ENCODE data around the gene BOLA2B.
A peak's percentile ranks its signal among the peaks of the same experiment; 100 is the strongest.
"Not testable (repeated sequence)": the region's sequence is repeated elsewhere in the genome, so short reads cannot be mapped to it uniquely, and the experiment has no call there.

Gene BOLA2B

GRCh38 chr16:30193615-30194014, at the start of gene BOLA2B, which contains the start of gene SLX1A:
BOLA2B (minus strand) TSS chr16:30193666; CDS start chr16:30193595, 71 bp downstream.
SLX1A (plus strand) TSS chr16:30193875; CDS start chr16:30194085, 210 bp downstream.
- DNase-seq: not testable (repeated sequence)

GRCh38 chr16:30217082-30217481, 23.6 kb upstream of the BOLA2B start:
- not testable (repeated sequence) for DNase-seq

GRCh38 chr16:30211414-30211813, 17.9 kb upstream of the BOLA2B start:
- DNase-seq: not testable (repeated sequence)

GRCh38 chr16:30209032-30209431, 15.6 kb upstream of the BOLA2B start:
- not testable (repeated sequence) for DNase-seq

GRCh38 chr16:30207063-30207704, 13.7 kb upstream of the BOLA2B start:
- DNase-seq: not testable (repeated sequence)

- DNase-seq: not testable (repeated sequence)
Measured at GRCh38 chr16:30206252-30206651, 12.8 kb upstream of the BOLA2B start.

- DNase-seq: not testable (repeated sequence)
Measured at GRCh38 chr16:30205541-30206236, 12.2 kb upstream of the BOLA2B start.

GRCh38 chr16:30199608-30200343, 6.3 kb upstream of the BOLA2B start:
- DNase-seq: not testable (repeated sequence)

GRCh38 chr16:30199049-30199448, 5.6 kb upstream of the BOLA2B start, which contains the start of gene SULT1A3:
SULT1A3 (plus strand) TSS chr16:30199255; CDS start chr16:30200729, 1,474 bp downstream.
- DNase-seq: not testable (repeated sequence)

GRCh38 chr16:30197001-30197400, 3.5 kb upstream of the BOLA2B start:
- DNase-seq: not testable (repeated sequence)

- peak; percentile 5 for DNase-seq
Measured at GRCh38 chr16:30194172-30194925, 883 bp upstream of the BOLA2B start.

GRCh38 chr16:30193098-30193497, 368 bp downstream of the BOLA2B start:
- DNase-seq: not testable (repeated sequence)

- not testable (repeated sequence) for DNase-seq
Measured at GRCh38 chr16:30191158-30191557, 2.3 kb downstream of the BOLA2B start.

- DNase-seq: no peak
Measured at GRCh38 chr16:30187971-30188561, 5.4 kb downstream of the BOLA2B start.

- DNase-seq: no peak
Measured at GRCh38 chr16:30187556-30187865, 6.0 kb downstream of the BOLA2B start.

GRCh38 chr16:30186782-30187555, 6.5 kb downstream of the BOLA2B start:
- peak; percentile 87 for DNase-seq

- no peak for DNase-seq
Measured at GRCh38 chr16:30186444-30186781, 7.1 kb downstream of the BOLA2B start.

- peak; percentile 87 for DNase-seq
Measured at GRCh38 chr16:30185683-30186421, 7.6 kb downstream of the BOLA2B start.

GRCh38 chr16:30184891-30185682, 8.4 kb downstream of the BOLA2B start:
- peak; percentile 29 for DNase-seq
